Ishikawa (cell line): ENCODE measurements around the gene CDCP2.

Experiments
- CEBPB ChIP-seq: IDR thresholded peaks from 2 replicates; pipeline ENCODE4 v1.6.1; 2012
- CREB1 ChIP-seq: IDR thresholded peaks from 2 replicates; pipeline ENCODE4 v1.6.1; 2012; ENCODE audit warnings: low read depth
- EGR1 ChIP-seq: IDR thresholded peaks from 2 replicates; pipeline ENCODE4 v1.6.1; 2012
- EP300 ChIP-seq: IDR thresholded peaks from 2 replicates; pipeline ENCODE4 v1.6.1; 2012; ENCODE audit warnings: borderline replicate concordance
- FOXM1 ChIP-seq: IDR thresholded peaks from 2 replicates; pipeline ENCODE4 v1.6.1; 2012; ENCODE audit warnings: low read depth, borderline replicate concordance
- MAX ChIP-seq: IDR thresholded peaks from 2 replicates; pipeline ENCODE4 v1.6.1; 2012
- NFIC ChIP-seq: IDR thresholded peaks from 2 replicates; pipeline ENCODE4 v1.6.1; 2012
- RAD21 ChIP-seq: IDR thresholded peaks from 2 replicates; pipeline ENCODE4 v1.6.1; 2012; ENCODE audit warnings: low read depth
- TAF1 ChIP-seq: IDR thresholded peaks from 2 replicates; pipeline ENCODE4 v1.6.1; 2012; ENCODE audit warnings: low read depth, mild to moderate bottlenecking
- TCF12 ChIP-seq: IDR thresholded peaks from 2 replicates; pipeline ENCODE4 v1.6.1; 2012; ENCODE audit warnings: low read depth
- TEAD4 ChIP-seq: IDR thresholded peaks from 2 replicates; pipeline ENCODE4 v1.6.1; 2012
- YY1 ChIP-seq: IDR thresholded peaks from 2 replicates; pipeline ENCODE4 v1.6.1; 2012; ENCODE audit warnings: low read depth
- ZBTB7A ChIP-seq: IDR thresholded peaks from 2 replicates; pipeline ENCODE4 v1.6.1; 2012; ENCODE audit warnings: low read depth
- TF ChIP-seq, protein P1 (sequence below): IDR thresholded peaks from 2 replicates; pipeline ENCODE4 v1.6.1; 2012
- TF ChIP-seq, protein P2 (sequence below): IDR thresholded peaks from 2 replicates; pipeline ENCODE4 v1.6.1; 2012; ENCODE audit warnings: low read depth, mild to moderate bottlenecking

Gene CDCP2

DNA sequence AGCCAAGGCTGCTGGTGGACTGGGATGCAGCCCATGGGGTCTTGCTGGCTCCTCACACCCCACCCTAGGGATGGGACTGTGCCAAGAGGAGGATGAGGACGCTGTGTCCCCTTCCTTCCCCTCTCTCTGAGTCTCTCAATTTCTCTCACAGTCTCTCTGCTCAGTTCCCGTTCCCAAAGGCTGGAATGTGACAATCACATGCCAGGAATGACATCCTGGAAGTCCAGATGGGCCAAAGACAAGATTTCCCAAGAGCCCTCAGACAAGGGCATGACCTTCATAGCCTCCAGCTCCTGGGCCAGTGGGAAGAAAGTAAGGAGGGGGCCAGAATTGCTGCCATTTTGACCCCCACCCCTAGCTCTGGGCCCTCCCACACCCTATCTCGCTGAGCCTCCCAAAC, 7.6 kb upstream of the CDCP2 start:
- TF ChIP-seq TEAD4 (0 out of 2 replicates have a peak, but pooled peaks have one; percentile 18), CREB1 (no peak), RAD21 (no peak), ZBTB7A (no peak), EGR1 (no peak), TCF12 (no peak), FOXM1 (no peak), TAF1 (no peak)

GRCh38 chr1:54159733-54160316, 7.0 kb upstream of the CDCP2 start:
- no peak for TF ChIP-seq TAF1

- TF ChIP-seq CREB1 = no peak
- TF ChIP-seq TAF1 = no peak
- peak; percentile 87 for TF ChIP-seq NFIC
- peak; percentile 63; the same call in 1 of the 2 replicates for TF ChIP-seq EP300
- TF ChIP-seq ZBTB7A = peak; percentile 64; the same call in 1 of the 2 replicates
- TF ChIP-seq TEAD4 = 0 out of 2 replicates have a peak, but pooled peaks have one; percentile 24
- no peak for TF ChIP-seq RAD21
- TF ChIP-seq YY1 = peak; percentile 74
- peak; percentile 61; the same call in 1 of the 2 replicates for TF ChIP-seq TCF12
- no peak for TF ChIP-seq FOXM1
Observed at GRCh38 chr1:54158071-54158470, 5.3 kb upstream of the CDCP2 start.

DNA sequence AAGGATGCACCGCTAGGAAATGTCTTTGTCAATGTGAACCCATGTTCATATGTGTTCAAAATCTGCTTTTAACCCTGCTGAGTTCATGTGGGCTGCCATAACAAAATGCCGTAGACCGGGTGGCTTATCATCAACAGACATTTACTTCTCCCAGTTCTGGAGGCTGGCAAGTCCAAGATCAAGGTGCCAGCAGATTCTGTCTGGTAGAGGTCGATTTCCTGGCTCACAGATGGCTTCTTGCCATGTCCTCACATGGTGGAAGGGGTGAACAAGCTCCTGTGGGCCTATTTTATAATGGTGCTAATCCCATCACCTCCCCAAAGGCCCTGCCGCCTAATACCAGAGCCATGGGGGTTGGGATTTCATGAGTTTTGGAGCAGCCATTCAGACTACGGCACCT, 4.6 kb upstream of the CDCP2 start:
- no peak for TF ChIP-seq FOXM1
- TF ChIP-seq TEAD4 = no peak
- no peak for TF ChIP-seq EGR1
- TF ChIP-seq MAX = no peak
- TF ChIP-seq TCF12 = no peak

DNA sequence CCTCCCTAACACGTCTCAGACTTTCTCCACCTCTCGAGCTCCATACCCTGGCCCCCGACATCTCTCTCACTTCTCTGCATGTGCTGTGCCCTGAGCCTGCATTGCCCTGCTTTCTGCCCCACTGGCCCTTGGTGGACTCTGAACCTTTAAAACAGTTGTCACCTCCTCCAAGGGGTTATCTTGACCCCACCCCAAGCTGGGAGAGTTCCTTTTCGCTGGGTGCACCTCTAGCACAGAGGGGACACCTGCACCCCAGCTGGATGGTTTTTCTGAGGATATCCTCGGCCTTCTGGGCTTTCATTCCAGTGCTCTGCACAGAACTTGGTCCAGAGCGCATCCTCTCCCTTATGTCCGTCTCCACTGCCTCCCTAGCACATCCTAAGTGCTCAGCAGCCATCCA, 4.2 kb upstream of the CDCP2 start:
- TF ChIP-seq TEAD4 (no peak), NFIC (no peak), FOXM1 (no peak), TCF12 (no peak), ZBTB7A (no peak), EP300 (no peak), CREB1 (no peak)

- TF ChIP-seq TEAD4 (no peak), RAD21 (no peak), FOXM1 (no peak), EP300 (no peak), TAF1 (no peak), CREB1 (no peak), EGR1 (no peak), MAX (no peak)
- TF ChIP-seq, protein P1, sequence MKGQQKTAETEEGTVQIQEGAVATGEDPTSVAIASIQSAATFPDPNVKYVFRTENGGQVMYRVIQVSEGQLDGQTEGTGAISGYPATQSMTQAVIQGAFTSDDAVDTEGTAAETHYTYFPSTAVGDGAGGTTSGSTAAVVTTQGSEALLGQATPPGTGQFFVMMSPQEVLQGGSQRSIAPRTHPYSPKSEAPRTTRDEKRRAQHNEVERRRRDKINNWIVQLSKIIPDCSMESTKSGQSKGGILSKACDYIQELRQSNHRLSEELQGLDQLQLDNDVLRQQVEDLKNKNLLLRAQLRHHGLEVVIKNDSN = no peak
- TF ChIP-seq, protein P2, sequence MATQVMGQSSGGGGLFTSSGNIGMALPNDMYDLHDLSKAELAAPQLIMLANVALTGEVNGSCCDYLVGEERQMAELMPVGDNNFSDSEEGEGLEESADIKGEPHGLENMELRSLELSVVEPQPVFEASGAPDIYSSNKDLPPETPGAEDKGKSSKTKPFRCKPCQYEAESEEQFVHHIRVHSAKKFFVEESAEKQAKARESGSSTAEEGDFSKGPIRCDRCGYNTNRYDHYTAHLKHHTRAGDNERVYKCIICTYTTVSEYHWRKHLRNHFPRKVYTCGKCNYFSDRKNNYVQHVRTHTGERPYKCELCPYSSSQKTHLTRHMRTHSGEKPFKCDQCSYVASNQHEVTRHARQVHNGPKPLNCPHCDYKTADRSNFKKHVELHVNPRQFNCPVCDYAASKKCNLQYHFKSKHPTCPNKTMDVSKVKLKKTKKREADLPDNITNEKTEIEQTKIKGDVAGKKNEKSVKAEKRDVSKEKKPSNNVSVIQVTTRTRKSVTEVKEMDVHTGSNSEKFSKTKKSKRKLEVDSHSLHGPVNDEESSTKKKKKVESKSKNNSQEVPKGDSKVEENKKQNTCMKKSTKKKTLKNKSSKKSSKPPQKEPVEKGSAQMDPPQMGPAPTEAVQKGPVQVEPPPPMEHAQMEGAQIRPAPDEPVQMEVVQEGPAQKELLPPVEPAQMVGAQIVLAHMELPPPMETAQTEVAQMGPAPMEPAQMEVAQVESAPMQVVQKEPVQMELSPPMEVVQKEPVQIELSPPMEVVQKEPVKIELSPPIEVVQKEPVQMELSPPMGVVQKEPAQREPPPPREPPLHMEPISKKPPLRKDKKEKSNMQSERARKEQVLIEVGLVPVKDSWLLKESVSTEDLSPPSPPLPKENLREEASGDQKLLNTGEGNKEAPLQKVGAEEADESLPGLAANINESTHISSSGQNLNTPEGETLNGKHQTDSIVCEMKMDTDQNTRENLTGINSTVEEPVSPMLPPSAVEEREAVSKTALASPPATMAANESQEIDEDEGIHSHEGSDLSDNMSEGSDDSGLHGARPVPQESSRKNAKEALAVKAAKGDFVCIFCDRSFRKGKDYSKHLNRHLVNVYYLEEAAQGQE = no peak
Observed at GRCh38 chr1:54156201-54156600, 3.4 kb upstream of the CDCP2 start.

DNA sequence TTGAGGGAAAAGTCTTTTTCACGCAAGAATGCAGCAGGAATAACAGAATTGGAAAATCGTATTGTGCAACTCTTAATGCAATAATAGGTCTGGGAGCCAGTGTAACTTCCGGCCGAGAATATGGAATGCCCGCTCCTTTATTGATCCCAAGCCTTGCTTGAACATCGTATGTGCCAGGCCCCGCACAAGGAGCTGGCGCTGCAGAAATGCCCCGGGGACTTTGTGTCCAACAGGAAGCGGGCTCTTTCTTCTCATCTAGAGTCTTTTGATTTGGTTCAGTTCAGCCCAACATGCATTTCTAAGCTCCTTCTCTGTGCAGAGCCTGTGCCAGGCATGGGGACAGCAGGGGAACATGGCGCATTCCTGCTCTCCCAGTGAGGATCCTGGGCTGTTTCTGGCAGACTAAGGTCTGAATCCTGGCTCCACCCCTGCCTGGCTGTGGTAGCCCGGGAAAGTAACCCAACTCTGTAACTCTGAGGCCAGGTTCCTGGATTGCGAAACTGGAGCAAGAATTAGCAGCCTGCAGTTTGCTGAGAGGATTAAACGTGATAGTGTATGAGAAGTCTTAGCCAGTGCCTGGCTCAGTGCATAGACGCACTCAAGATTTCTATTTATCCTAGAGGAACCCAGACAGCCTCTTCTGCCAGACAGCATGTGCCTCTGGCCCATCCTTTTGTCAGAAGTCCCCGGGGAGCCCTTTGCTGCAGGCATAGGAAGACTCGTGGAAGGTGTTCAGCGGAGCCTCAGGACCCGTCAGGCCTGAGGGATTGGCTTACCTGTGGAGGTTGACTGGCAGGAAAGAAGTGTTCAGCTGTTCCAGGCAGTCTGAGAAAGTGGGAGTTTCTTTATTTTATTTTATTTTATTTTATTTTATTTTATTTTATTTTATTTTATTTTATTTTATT, 987 bp upstream of the CDCP2 start:
- TF ChIP-seq YY1 (no peak), TEAD4 (no peak), CEBPB (peak; percentile 99), RAD21 (no peak)

- no peak for TF ChIP-seq CEBPB
- TF ChIP-seq CREB1 = no peak
- no peak for TF ChIP-seq FOXM1
- TF ChIP-seq, protein P2 = no peak
- no peak; the same call in 1 of the 2 replicates for TF ChIP-seq EP300
- no peak for TF ChIP-seq MAX
- TF ChIP-seq RAD21 = no peak
- TF ChIP-seq YY1 = no peak
- no peak for TF ChIP-seq TCF12
- TF ChIP-seq NFIC = no peak
- no peak for TF ChIP-seq TAF1
- no peak for TF ChIP-seq TEAD4
Observed at GRCh38 chr1:54151013-54151412, 1.8 kb downstream of the CDCP2 start.
